Spinal cord (tissue), 10 donors: ENCODE measurements around the gene UQCC5. TPM values are rescaled to one million over a fixed set of nuclear protein-coding genes. Genes with fewer than 3 reads are reported as not detected.

Experiments
- DNase-seq, 6 donors: peaks; one replicate each; pipeline versions ENCODE4 v3.0.0 to v3.0.0-alpha.2; 2013 to 2015; ENCODE audit warnings: low spot score in 6 of 6, low read depth in 4 of 6
- H3K27ac ChIP-seq: one replicate; pipeline ENCODE4 v1.5.1; 2013; ENCODE audit warnings: low read depth, low read length, control low read depth
- H3K27me3 ChIP-seq: one replicate; pipeline ENCODE4 v1.6.1; 2013; ENCODE audit warnings: low read length; ENCODE audit not compliant: control insufficient read depth, insufficient read depth
- H3K36me3 ChIP-seq: one replicate; pipeline ENCODE4 v1.6.1; 2013; ENCODE audit warnings: low read length; ENCODE audit not compliant: control insufficient read depth, insufficient read depth
- H3K4me1 ChIP-seq: one replicate; pipeline ENCODE4 v1.6.1; 2013; ENCODE audit warnings: low read length; ENCODE audit not compliant: control insufficient read depth, insufficient read depth
- H3K4me3 ChIP-seq: one replicate; pipeline ENCODE4 v1.5.1; 2013; ENCODE audit warnings: low read depth, low read length, control low read depth
- H3K9me3 ChIP-seq: one replicate; pipeline ENCODE4 v1.6.1; 2013; ENCODE audit warnings: low read length; ENCODE audit not compliant: control insufficient read depth, insufficient read depth
- WGBS: methylation state at CpG from one replicate; pipeline ENCODE4 v1.1.5; 2013; ENCODE audit warnings: missing lambda C conversion rate; ENCODE audit not compliant: insufficient coverage; 5-methylcytosine and 5-hydroxymethylcytosine counted together
- polyA plus RNA-seq, 2 donors: library from polyadenylated mRNA; unstranded; fragments of 120-200 nt; gene quantifications; one replicate each; pipeline ENCODE4 v1.2.1, GENCODE V29; 2013; ENCODE audit not compliant: insufficient read length in 2 of 2
- total RNA-seq, 2 donors: library from RNA; depleted of rRNA in 1 of 2; stranded (reverse); fragments of 120-200 nt in 1 of 2; fragments of >200 nt in 1 of 2; gene quantifications; one replicate each; pipeline versions ENCODE4 v1.2.3 to v1.2.4, GENCODE V29; 2013 to 2014
- donor health status: healthy.

Gene UQCC5
- total and polyA plus RNA-seq, 4 donors = 2.8 to 21.9 (median 20.8) TPM

DNA sequence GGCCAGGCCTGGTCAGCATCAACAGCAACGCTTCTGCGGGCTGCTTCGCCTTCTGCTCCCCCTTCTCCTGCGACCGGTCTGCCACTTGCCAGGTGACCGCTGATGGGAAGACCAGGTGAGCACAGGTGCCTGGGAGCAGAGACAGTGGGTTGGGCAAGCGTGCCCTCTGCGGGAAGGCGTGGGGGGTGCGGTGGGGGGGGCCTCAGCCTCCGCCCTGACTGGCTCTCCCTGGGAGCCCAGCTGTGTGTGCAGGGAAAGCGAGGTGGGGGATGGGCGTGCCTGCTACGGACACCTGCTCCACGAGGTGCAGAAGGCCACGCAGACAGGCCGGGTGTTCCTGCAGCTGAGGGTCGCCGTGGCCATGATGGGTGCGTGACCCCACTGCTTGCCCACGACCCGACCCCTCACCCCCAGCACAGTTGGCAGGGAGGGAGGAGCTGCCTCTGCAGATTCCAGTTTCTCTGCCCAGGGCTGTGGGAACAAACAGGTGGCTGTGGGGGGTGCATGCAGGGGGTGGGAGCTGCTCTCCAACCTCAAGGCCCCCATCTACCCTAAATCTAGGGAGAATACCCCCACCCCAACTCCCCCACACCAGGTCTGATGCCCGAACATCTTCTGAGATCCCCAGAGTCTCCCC lies 32.5 kb upstream of the UQCC5 start:
- no peak for DNase-seq
- Histone ChIP-seq H3K27ac (no peak overlapping the region), H3K4me3 (no peak overlapping the region), H3K9me3 (no peaks in the 10 kb centered on the region), H3K27me3 (no peaks in the 10 kb centered on the region), H3K36me3 (peaks cover 2% of the 10 kb centered on the region), H3K4me1 (no peaks in the 10 kb centered on the region)
- WGBS = 63% methylated on average over 18 of the region's 23 CpGs

DNA sequence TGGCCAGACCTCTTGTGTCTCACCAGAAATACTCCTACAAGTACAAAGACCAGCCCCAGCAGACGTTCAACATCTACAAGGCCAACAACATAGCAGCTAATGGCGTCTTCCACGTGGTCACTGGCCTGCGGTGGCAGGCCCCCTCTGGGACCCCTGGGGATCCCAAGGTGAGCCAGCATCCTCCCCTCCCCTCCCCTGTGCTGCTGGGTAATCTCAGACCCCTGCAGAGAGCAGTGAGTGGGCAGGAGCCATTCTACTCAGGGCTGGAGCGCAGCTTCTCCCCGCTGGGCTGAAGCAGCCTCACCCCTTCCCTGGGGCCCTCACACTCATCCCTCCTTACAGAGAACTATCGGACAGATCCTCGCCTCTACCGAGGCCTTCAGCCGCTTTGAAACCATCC lies 31.4 kb upstream of the UQCC5 start:
- 79% methylated on average over 10 of the region's 10 CpGs for WGBS
- no peak for DNase-seq
- Histone ChIP-seq H3K9me3 (no peaks in the 10 kb centered on the region), H3K4me1 (no peaks in the 10 kb centered on the region), H3K4me3 (no peak overlapping the region), H3K27me3 (no peaks in the 10 kb centered on the region), H3K36me3 (peaks cover 2% of the 10 kb centered on the region), H3K27ac (no peak overlapping the region)

DNA sequence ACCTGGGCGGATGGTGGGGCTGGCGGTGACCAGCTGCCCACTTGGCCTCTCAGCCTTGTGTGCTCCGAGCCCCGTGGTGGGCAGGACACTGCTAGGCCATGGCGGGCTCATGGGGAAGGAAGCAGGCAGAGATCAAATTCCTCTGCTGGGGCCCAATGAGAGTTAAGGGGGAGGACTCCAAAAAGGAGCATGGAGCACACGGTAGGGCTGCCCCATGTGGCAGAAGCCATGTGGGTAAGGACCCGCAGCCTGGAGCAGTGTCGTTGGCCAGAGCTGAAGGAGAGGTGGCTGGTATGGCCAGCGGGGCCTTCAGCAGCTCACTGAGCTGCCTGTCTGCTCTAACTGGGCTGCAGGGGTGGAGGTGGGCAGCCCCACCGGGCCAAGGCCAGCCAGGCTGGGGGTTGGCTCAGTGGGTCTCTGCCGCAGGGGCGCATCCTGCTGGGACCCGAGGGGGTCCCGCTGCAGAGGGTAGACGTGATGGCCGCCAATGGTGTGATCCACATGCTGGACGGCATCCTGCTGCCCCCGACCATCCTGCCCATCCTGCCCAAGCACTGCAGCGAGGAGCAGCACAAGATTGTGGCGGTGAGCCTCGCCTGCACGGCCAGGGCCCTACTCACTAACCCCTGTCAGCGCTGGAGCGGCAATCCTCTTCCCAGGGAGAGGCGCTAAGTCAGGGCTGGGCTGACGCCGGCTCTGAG lies 30.0 kb upstream of the UQCC5 start:
- no peak for DNase-seq
- no peaks in the 10 kb centered on the region for H3K27me3 ChIP-seq
- H3K4me3 ChIP-seq = no peak overlapping the region
- H3K9me3 ChIP-seq = no peaks in the 10 kb centered on the region
- peaks cover 2% of the 10 kb centered on the region for H3K36me3 ChIP-seq
- H3K4me1 ChIP-seq = no peaks in the 10 kb centered on the region
- no peak overlapping the region for H3K27ac ChIP-seq
- WGBS = 79% methylated on average over 25 of the region's 27 CpGs

DNA sequence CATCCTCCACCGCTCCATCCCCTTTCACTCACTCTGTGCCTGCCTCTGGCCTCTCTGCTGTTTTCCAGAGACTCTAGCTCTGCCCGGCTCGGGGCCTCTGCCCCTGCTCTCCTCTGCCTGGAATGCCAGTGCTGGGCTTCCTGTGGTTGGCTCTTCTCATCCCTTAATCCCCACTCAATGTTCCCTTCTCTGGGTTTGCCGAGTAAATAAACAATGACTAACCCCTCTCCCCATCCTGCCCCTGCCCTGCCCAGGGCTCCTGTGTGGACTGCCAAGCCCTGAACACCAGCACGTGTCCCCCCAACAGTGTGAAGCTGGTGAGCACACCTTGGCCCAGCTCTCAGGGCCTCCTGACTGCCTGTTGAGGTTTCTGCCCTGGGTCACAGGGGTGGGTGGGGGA lies 29.0 kb upstream of the UQCC5 start:
- Histone ChIP-seq H3K36me3 (peaks cover 2% of the 10 kb centered on the region), H3K27ac (no peak overlapping the region), H3K4me3 (no peak overlapping the region), H3K4me1 (no peaks in the 10 kb centered on the region), H3K9me3 (no peaks in the 10 kb centered on the region), H3K27me3 (no peaks in the 10 kb centered on the region)
- no peak for DNase-seq
- 81% methylated on average over 4 of the region's 5 CpGs for WGBS

DNA sequence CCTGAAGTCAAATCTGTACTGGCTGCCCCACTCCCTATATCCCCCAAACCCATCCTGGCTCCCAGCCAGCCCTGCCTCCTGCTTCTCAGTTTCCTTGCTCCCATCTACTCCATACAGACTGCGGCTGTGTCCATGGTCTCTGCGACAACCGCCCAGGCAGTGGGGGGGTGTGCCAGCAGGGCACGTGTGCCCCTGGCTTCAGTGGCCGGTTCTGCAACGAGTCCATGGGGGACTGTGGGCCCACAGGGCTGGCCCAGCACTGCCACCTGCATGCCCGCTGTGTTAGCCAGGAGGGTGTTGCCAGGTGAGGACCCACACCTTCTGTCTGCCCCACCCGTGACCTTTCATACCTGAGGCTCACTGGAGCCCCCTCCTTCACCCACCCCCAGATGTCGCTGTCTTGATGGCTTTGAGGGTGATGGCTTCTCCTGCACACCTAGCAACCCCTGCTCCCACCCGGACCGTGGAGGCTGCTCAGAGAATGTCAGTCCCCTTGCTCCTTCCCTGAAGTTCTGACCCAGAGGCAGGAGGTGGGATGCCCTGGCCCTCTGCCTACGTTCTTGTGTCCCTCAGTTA lies 26.6 kb upstream of the UQCC5 start:
- WGBS = 48% methylated on average over 12 of the region's 12 CpGs
- no peak overlapping the region for H3K27ac ChIP-seq
- H3K9me3 ChIP-seq = no peaks in the 10 kb centered on the region
- DNase-seq = no peak
- no peaks in the 10 kb centered on the region for H3K27me3 ChIP-seq
- H3K36me3 ChIP-seq = peaks cover 3% of the 10 kb centered on the region
- H3K4me3 ChIP-seq = no peak overlapping the region
- H3K4me1 ChIP-seq = no peaks in the 10 kb centered on the region

DNA sequence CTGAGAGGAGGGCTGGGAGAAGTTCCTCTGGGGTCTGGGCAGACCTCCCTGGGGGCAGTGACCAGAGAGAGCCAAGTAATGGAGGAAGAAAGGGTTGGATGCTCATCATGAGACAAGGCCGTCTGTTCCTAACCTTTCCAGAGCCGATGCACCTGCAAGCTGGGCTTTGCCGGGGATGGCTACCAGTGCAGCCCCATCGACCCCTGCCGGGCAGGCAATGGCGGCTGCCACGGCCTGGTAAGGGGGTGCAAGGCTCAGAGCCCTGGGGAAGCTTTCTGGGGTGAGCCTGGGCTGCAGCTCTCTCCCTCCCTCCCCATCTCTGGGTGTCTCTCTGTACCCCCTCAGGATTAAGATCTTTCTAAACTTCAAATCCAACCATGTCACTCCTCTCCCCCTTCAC lies 24.9 kb upstream of the UQCC5 start:
- H3K4me1 ChIP-seq = no peaks in the 10 kb centered on the region
- DNase-seq = no peak
- no peaks in the 10 kb centered on the region for H3K9me3 ChIP-seq
- H3K4me3 ChIP-seq = no peak overlapping the region
- no peaks in the 10 kb centered on the region for H3K27me3 ChIP-seq
- peaks cover 3% of the 10 kb centered on the region for H3K36me3 ChIP-seq
- H3K27ac ChIP-seq = no peak overlapping the region
- WGBS = 69% methylated on average over 7 of the region's 7 CpGs

DNA sequence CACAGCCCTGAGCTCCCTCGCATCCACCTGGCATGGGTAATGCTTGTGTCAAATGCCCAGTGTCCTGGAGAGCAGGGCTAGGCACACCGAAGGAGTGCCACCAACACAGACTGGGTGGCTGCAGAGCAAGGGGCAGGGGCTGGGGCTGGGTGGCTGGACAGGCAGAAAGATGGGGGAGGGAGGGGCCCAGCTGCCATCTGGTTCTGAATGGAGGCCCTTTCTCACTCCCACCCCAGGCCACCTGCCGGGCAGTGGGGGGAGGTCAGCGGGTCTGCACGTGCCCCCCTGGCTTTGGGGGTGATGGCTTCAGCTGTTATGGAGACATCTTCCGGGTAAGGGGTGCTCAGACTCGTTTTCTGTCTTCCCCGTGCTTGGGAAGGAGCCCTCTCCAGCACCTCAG lies 24.3 kb upstream of the UQCC5 start:
- 70% methylated on average over 2 of the region's 8 CpGs for WGBS
- no peak for DNase-seq
- no peak overlapping the region for H3K27ac ChIP-seq
- no peak overlapping the region for H3K4me3 ChIP-seq
- H3K9me3 ChIP-seq = no peaks in the 10 kb centered on the region
- no peaks in the 10 kb centered on the region for H3K27me3 ChIP-seq
- no peaks in the 10 kb centered on the region for H3K4me1 ChIP-seq
- H3K36me3 ChIP-seq = peaks cover 3% of the 10 kb centered on the region

DNA sequence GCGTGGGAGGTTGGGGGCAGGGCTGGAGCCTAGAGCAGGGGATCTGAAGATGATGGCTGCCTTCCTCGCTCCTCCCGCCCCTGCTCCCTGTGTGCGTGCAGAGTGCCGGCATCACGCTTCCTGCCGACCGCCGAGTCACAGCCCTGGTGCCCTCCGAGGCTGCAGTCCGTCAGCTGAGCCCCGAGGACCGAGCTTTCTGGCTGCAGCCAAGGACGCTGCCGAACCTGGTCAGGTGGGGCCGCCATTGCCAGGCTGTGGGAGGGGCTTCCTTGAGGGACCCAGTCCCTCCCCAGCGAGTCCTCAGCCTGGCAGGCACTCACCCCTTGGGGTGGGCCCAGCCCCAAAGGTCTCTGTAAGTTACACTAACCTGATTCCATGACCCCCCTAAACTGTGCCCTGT lies 23.7 kb upstream of the UQCC5 start:
- H3K4me3 ChIP-seq = no peak overlapping the region
- peaks cover 3% of the 10 kb centered on the region for H3K36me3 ChIP-seq
- WGBS = 69% methylated on average over 16 of the region's 17 CpGs
- no peak overlapping the region for H3K27ac ChIP-seq
- DNase-seq = no peak
- no peaks in the 10 kb centered on the region for H3K27me3 ChIP-seq
- no peaks in the 10 kb centered on the region for H3K4me1 ChIP-seq
- no peaks in the 10 kb centered on the region for H3K9me3 ChIP-seq

DNA sequence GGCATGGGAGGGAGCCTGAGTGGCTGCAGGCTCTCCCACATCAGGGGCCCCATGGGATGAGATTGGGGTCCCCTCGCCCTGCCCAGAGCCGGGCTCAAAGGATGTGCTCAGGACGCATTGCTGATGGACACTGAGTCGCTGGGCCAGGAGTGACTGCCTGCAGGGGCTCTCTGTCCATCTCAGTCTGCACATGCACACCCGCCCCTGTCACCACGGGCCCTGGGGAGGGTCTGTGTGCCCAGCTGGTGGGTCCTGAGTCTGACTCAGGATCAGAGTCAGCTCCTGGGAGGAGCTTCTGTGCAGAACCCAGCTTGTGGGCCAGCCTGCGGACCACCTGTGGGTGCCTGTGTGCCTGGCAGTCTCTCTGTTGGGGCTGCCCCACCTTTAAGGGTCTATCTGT lies 23.1 kb upstream of the UQCC5 start:
- Histone ChIP-seq H3K4me1 (peaks cover 3% of the 10 kb centered on the region), H3K36me3 (peaks cover 7% of the 10 kb centered on the region), H3K27me3 (no peaks in the 10 kb centered on the region), H3K27ac (no peak overlapping the region), H3K9me3 (no peaks in the 10 kb centered on the region), H3K4me3 (no peak overlapping the region)
- WGBS = 84% methylated on average over 7 of the region's 7 CpGs
- DNase-seq = no peak

DNA sequence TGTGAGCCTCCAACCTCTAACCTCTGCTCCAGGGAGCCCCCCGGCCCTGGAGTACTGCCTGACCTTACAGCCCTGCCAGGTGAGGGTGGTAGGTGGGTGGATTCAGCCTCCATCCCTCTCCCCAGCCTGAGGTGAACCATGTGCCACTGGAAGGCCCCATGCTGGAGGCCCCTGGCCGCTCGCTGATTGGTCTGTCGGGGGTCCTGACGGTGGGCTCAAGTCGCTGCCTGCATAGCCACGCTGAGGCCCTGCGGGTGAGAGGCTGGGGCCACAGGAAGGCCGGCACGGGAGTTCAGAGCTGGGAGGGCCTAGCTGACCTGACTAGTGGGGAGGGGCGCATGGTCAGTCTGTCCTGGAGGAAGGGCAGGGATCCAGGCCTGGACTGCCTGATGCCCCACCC lies 21.8 kb upstream of the UQCC5 start:
- Histone ChIP-seq H3K9me3 (no peaks in the 10 kb centered on the region), H3K27ac (no peak overlapping the region), H3K36me3 (peaks cover 7% of the 10 kb centered on the region), H3K27me3 (no peaks in the 10 kb centered on the region), H3K4me3 (no peak overlapping the region), H3K4me1 (peaks cover 13% of the 10 kb centered on the region)
- 52% methylated on average over 10 of the region's 11 CpGs for WGBS
- no peak for DNase-seq
